Activated naive CD4-positive, alpha-beta T cell treated with anti-CD3 and anti-CD28 coated beads, Interleukin-2, amount 50 U/mL, for 24 hours (primary cell): Measurements from ENCODE around the gene ANKRD10.

Source experiments
- H3K27ac Mint-ChIP-seq: one replicate; pipeline ENCODE4 v1.8.0; 2021; ENCODE audit warnings: mild to moderate bottlenecking, mixed read lengths
- H3K27me3 Mint-ChIP-seq: one replicate; pipeline ENCODE4 v1.8.0; 2021; ENCODE audit warnings: mixed read lengths
- H3K36me3 Mint-ChIP-seq: one replicate; pipeline ENCODE4 v1.8.0; 2021; ENCODE audit warnings: mixed read lengths
- H3K4me1 Mint-ChIP-seq: one replicate; pipeline ENCODE4 v1.8.0; 2021; ENCODE audit warnings: mixed read lengths
- H3K4me3 Mint-ChIP-seq: one replicate; pipeline ENCODE4 v1.8.0; 2021; ENCODE audit warnings: mild to moderate bottlenecking, mixed read lengths
- H3K9me3 Mint-ChIP-seq: one replicate; pipeline ENCODE4 v1.8.0; 2021; ENCODE audit warnings: mixed read lengths

ANKRD10 gene

DNA sequence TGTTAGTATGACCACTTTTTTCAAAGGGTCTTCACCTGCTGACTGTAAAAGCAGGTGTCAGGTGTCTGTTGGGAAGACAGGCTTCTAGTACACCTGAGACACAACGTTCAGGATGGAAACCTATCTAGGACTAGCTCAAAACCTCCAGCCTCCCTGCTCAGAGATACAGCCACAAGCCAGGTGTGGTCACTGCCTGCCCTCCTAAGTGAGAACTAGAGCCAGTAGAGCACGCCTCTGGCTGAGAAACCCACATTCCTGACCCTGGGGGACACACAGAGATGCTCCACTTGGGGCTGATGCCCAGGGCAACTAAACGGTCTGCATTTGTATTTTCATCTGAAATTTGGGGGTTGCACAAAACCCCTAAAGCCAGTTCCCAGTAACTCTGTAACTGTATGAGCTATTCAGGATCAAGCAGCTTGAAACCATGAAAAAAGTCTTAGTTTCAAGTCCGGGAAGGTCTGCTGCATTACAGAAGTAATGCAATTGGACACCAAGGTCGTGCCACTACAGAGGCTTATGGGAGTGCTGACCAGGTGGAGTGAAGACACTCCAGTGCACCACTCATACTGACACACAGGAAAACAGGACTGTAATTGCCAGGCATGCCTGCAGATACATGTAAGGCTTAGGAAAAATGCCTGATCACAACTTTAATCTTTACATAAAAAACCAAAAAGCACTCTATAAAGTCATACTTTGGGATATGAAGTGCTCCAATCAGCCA lies 27.8 kb downstream of the ANKRD10 start:
- Mint-ChIP-seq H3K9me3 (no peaks in the 10 kb centered on the region), H3K4me1 (no peaks in the 10 kb centered on the region), H3K27me3 (no peaks in the 10 kb centered on the region), H3K36me3 (no peaks in the 10 kb centered on the region), H3K4me3 (no peak overlapping the region), H3K27ac (peak overlapping the region; percentile 35)

GRCh38 chr13:110885966-110886869 lies 28.7 kb downstream of the ANKRD10 start:
- no peak overlapping the region for H3K4me3 Mint-ChIP-seq
- H3K27ac Mint-ChIP-seq: no peak overlapping the region
- no peaks in the 10 kb centered on the region for H3K9me3 Mint-ChIP-seq
- H3K36me3 Mint-ChIP-seq: no peaks in the 10 kb centered on the region
- no peaks in the 10 kb centered on the region for H3K4me1 Mint-ChIP-seq
- H3K27me3 Mint-ChIP-seq: no peaks in the 10 kb centered on the region

DNA sequence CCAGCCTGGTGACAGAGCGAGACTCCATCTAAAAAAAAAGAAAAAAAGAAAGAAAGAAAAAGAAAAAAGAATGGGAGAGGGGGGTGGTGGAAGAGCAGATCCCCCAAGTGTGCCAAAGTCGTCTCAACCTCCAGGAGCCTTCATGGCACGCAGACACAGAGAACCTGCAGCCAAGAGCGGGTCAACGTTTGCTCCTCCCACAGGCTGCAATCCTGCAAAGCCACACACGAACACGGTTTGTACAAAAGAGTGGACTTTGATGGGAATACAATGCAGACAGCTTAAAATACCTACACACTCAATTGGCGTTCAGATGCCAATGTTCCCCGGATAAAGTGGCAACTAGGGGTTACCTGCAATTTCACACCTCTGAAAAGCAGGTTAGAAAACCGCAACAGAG lies 29.4 kb downstream of the ANKRD10 start:
- Mint-ChIP-seq H3K9me3 (no peaks in the 10 kb centered on the region), H3K36me3 (no peaks in the 10 kb centered on the region), H3K4me3 (no peak overlapping the region), H3K27me3 (no peaks in the 10 kb centered on the region), H3K4me1 (no peaks in the 10 kb centered on the region), H3K27ac (no peak overlapping the region)

DNA sequence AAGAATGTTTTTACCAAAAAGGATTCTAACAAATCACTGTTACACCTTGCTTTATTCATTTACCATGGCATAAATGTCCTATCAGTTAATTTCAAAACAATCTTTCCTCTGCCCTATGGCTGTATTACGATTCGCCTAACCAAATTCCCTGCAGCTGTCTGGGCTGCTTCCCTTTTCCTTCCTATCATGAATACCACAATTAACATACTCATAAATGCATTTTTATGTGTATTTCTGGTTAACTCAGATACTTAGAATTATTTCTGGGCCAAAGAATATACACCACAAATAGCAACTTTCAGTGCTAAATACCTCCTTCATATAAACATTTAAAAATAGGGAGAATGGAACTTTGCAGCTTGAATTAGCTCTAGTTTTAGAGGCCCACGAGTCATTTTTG lies 30.4 kb downstream of the ANKRD10 start:
- Mint-ChIP-seq H3K27me3 (no peaks in the 10 kb centered on the region), H3K36me3 (no peaks in the 10 kb centered on the region), H3K4me1 (no peaks in the 10 kb centered on the region), H3K4me3 (no peak overlapping the region), H3K9me3 (no peaks in the 10 kb centered on the region), H3K27ac (no peak overlapping the region)

DNA sequence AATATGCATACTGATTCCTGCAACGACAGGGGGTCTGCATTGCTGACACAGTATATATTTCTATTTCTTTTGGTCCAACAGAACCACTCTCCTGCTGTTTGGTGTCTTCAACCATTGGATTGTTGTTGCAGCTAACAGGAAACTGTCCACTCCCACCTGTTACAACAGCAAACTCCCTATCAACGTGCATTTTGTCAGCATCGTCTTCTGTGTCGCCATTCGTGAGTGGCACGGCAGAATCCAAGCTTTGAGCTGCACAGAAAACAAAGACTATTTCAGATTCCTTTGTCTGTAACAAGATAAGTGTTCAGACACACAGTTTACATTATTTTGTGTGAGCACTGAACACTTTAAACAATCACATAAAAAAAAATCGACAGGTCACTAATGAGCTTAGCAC lies 31.3 kb downstream of the ANKRD10 start:
- Mint-ChIP-seq H3K27ac (no peak overlapping the region), H3K36me3 (no peaks in the 10 kb centered on the region), H3K27me3 (no peaks in the 10 kb centered on the region), H3K4me3 (no peak overlapping the region), H3K4me1 (no peaks in the 10 kb centered on the region), H3K9me3 (no peaks in the 10 kb centered on the region)

- H3K4me3 Mint-ChIP-seq: no peak overlapping the region
- H3K27me3 Mint-ChIP-seq: no peaks in the 10 kb centered on the region
- no peak overlapping the region for H3K27ac Mint-ChIP-seq
- no peaks in the 10 kb centered on the region for H3K36me3 Mint-ChIP-seq
- H3K9me3 Mint-ChIP-seq: no peaks in the 10 kb centered on the region
- no peaks in the 10 kb centered on the region for H3K4me1 Mint-ChIP-seq
These were observed 31.9 kb downstream of the ANKRD10 start for GRCh38 chr13:110882972-110883371.

- H3K27me3 Mint-ChIP-seq: no peaks in the 10 kb centered on the region
- H3K27ac Mint-ChIP-seq: peak overlapping the region; percentile 42
- H3K9me3 Mint-ChIP-seq: no peaks in the 10 kb centered on the region
These were observed 32.8 kb downstream of the ANKRD10 start for GRCh38 chr13:110881839-110882627.

DNA sequence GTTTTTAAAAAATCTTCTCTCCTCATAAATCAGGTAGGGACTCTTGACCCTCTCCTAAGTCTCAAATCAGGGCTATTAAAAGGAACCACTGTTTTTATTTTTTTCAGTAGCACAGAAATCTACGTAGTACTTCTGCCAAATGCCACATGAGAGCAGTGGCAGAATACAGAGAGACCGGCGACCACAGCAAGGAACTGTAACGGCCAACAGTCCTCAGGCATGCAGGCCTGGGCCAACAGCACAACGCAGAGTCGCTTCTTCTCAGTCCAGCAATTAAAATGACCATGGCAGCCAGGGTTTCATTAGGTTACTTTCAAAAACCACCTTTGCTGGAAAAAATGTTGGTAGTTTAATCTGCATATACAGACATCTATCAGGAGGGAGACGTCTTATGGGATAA lies 34.2 kb downstream of the ANKRD10 start:
- Mint-ChIP-seq H3K27me3 (no peaks in the 10 kb centered on the region), H3K4me3 (no peak overlapping the region), H3K4me1 (no peaks in the 10 kb centered on the region), H3K9me3 (no peaks in the 10 kb centered on the region), H3K36me3 (no peaks in the 10 kb centered on the region), H3K27ac (no peak overlapping the region)

More at GRCh38 chr13:110881839-110882627, 32.8 kb downstream of the ANKRD10 start:
- Mint-ChIP-seq H3K36me3 (no peaks in the 10 kb centered on the region), H3K4me3 (no peak overlapping the region), H3K4me1 (no peaks in the 10 kb centered on the region)

DNA sequence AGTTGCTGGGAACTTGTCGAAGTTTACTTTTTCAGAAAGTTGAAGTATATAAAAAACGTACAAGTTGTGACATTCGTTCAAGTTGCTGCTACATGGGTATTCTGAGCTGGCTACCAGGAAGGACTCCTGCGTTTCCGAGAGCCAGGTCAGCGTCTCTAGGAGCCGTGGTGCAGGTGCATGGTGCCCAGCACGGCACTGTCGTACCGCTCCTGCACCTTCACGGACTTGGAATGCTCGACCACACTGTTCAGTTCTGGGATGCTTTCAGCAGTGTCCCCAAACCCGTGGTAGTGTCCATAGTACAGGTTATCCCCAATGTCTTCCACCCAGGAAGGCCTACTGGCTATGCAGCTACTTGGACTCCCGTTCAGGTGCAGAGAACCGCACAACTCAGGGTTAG lies 35.4 kb downstream of the ANKRD10 start:
- no peak overlapping the region for H3K4me3 Mint-ChIP-seq
- no peak overlapping the region for H3K27ac Mint-ChIP-seq
- H3K4me1 Mint-ChIP-seq: peaks cover 5% of the 10 kb centered on the region
- no peaks in the 10 kb centered on the region for H3K9me3 Mint-ChIP-seq
- no peaks in the 10 kb centered on the region for H3K27me3 Mint-ChIP-seq
- no peaks in the 10 kb centered on the region for H3K36me3 Mint-ChIP-seq

- Mint-ChIP-seq H3K27ac (no peak overlapping the region), H3K9me3 (no peaks in the 10 kb centered on the region), H3K27me3 (no peaks in the 10 kb centered on the region), H3K4me1 (peaks cover 5% of the 10 kb centered on the region), H3K36me3 (no peaks in the 10 kb centered on the region), H3K4me3 (no peak overlapping the region)
These were observed 37.1 kb downstream of the ANKRD10 start for GRCh38 chr13:110877737-110878258.

GRCh38 chr13:110876609-110877008 lies 38.3 kb downstream of the ANKRD10 start:
- no peak overlapping the region for H3K27ac Mint-ChIP-seq

GRCh38 chr13:110875241-110875640 lies 39.6 kb downstream of the ANKRD10 start:
- H3K27me3 Mint-ChIP-seq: peaks cover 5% of the 10 kb centered on the region
- no peaks in the 10 kb centered on the region for H3K36me3 Mint-ChIP-seq
- H3K4me3 Mint-ChIP-seq: peak overlapping the region; percentile 87
- H3K4me1 Mint-ChIP-seq: peaks cover 5% of the 10 kb centered on the region
- peak overlapping the region; percentile 25 for H3K27ac Mint-ChIP-seq
- H3K9me3 Mint-ChIP-seq: no peaks in the 10 kb centered on the region

More at GRCh38 chr13:110876609-110877008, 38.3 kb downstream of the ANKRD10 start:
- no peaks in the 10 kb centered on the region for H3K36me3 Mint-ChIP-seq
- peaks cover 5% of the 10 kb centered on the region for H3K4me1 Mint-ChIP-seq
- no peak overlapping the region for H3K4me3 Mint-ChIP-seq
- H3K27me3 Mint-ChIP-seq: no peaks in the 10 kb centered on the region
- H3K9me3 Mint-ChIP-seq: no peaks in the 10 kb centered on the region

DNA sequence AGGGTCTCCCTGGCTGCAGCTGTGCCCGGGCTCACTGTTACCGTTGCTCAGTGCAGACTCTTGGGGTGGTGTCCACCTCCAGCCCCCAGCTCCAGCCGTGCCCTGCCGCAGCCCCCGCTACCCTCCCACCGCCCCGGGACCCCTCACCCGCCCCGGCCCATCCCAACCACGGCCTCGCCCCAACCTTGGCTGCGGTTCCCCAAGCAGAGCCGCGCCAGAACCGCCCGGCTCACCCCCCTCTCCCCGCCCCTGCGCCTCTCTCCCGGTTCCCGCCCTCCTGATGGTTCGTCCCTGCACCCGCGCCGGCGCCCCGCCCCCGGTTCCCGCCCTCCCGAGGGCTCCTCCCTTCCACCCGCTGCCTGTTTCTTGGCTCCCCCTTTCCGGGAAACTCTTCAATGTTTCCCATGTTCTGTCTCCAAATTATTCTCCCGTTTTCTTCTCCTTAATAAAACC lies 40.3 kb downstream of the ANKRD10 start:
- Mint-ChIP-seq H3K36me3 (no peaks in the 10 kb centered on the region), H3K4me1 (peaks cover 5% of the 10 kb centered on the region), H3K9me3 (no peaks in the 10 kb centered on the region), H3K27ac (peak overlapping the region; percentile 25), H3K27me3 (peaks cover 5% of the 10 kb centered on the region), H3K4me3 (peak overlapping the region; percentile 87)

DNA sequence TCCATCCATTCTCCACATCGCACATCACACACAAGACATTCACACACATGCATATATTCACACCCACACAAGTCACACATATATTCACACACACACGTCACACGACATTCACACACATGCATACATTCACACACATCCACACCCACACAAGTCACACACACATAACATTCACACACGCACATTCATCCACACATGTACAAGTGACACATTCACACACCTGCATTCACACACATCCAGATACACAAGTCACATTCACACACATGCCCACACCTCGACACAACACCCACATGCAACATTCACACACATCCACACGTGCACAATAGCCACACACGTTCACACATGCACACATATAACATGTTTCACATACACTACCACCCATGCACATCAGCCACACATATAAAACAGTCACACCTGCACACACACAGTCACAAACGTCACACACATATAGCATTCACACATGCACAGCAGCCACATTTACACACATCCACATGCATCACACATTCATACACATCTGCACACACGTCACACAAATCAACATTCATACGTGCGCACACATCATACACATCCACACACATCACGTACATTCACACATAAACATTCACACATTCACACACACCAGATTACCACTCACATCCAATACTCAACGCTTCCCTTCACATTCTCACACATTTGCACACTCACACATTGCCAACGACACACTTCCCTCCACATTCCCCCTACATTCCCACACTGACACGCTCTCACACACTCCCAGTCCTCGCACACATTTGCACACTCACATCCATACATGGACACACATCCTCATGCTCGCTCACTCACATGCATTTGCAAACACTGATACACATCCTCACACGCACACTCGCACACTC lies 41.0 kb downstream of the ANKRD10 start:
- H3K27ac Mint-ChIP-seq: no peak overlapping the region
- H3K4me1 Mint-ChIP-seq: peaks cover 5% of the 10 kb centered on the region
- peaks cover 5% of the 10 kb centered on the region for H3K27me3 Mint-ChIP-seq

More for the DNA sequence above, 41.0 kb downstream of the ANKRD10 start:
- H3K4me3 Mint-ChIP-seq: no peak overlapping the region
- no peaks in the 10 kb centered on the region for H3K36me3 Mint-ChIP-seq
- H3K9me3 Mint-ChIP-seq: no peaks in the 10 kb centered on the region
